ENCODE measurements around the gene WDR37. TPM values are rescaled to one million over a fixed set of nuclear protein-coding genes. Genes with fewer than 3 reads are reported as not detected.

The WDR37 gene
- total and polyA plus RNA-seq, 12 donors: 6.8 to 36.5 (median 31.4) TPM

- 67 to 69% methylated on average over 12 of the region's 12 CpGs for WGBS, 2 donors
These were observed 58.8 kb downstream of the WDR37 start for GRCh38 chr10:1114719-1115606.

GRCh38 chr10:1115607-1115955 is 59.4 kb downstream of the WDR37 start:
- ATAC-seq (no peak), DNase-seq (no peak)
- intact Hi-C loops (cut with DNase I): loop anchor here in 1 of 10 donors (10.0 kb wide), 1 partner anchor 1929 kb away; no protein-coding TSS in a partner anchor
- no peaks in the 10 kb centered on the region for H3K9me3 ChIP-seq
- H3K4me1 ChIP-seq: peaks cover 2 to 20% (median 12%) of the 10 kb centered on the region in 9 donors
- H3K4me3 ChIP-seq: no peak overlapping the region
- H3K36me3 ChIP-seq: peaks cover 0 to 94% (median 26%) of the 10 kb centered on the region in 9 donors
- H3K27me3 ChIP-seq: no peaks in the 10 kb centered on the region
- no peak for TF ChIP-seq CTCF (IDR thresholded peaks at IDR 0.05)
- 86% methylated on average over 6 of the region's 6 CpGs for WGBS, 2 donors
- H3K27ac ChIP-seq: no peak overlapping the region

More at GRCh38 chr10:1114719-1115606, 58.8 kb downstream of the WDR37 start:
- DNase-seq (no peak), ATAC-seq (peak in 2 of 8 donors; percentile 27 to 40)
- Histone ChIP-seq H3K27ac (no peak overlapping the region), H3K4me3 (no peak overlapping the region), H3K36me3 (peaks cover 0 to 94% (median 25%) of the 10 kb centered on the region in 9 donors), H3K9me3 (no peaks in the 10 kb centered on the region), H3K27me3 (no peaks in the 10 kb centered on the region), H3K4me1 (peaks cover 3 to 26% (median 12%) of the 10 kb centered on the region in 9 donors)
- no peak for TF ChIP-seq CTCF (IDR thresholded peaks at IDR 0.05)
- intact Hi-C loops (cut with DNase I): loop anchor here in 1 of 10 donors (10.0 kb wide), 1 partner anchor 1930 kb away; no protein-coding TSS in a partner anchor

GRCh38 chr10:1116051-1116450 is 59.9 kb downstream of the WDR37 start:
- H3K4me1 ChIP-seq: peaks cover 0 to 18% (median 12%) of the 10 kb centered on the region in 9 donors
- 93 to 96% methylated on average over 12 of the region's 12 CpGs for WGBS, 2 donors
- H3K27me3 ChIP-seq: no peaks in the 10 kb centered on the region
- ATAC-seq: peak in 1 of 8 donors; percentile 52
- no peak for TF ChIP-seq CTCF (IDR thresholded peaks at IDR 0.05)
- no peak for DNase-seq
- H3K27ac ChIP-seq: no peak overlapping the region
- peaks cover 0 to 95% (median 30%) of the 10 kb centered on the region in 9 donors for H3K36me3 ChIP-seq
- H3K4me3 ChIP-seq: no peak overlapping the region
- intact Hi-C loops (cut with DNase I): loop anchor here in 1 of 10 donors (10.0 kb wide), 1 partner anchor 1929 kb away; no protein-coding TSS in a partner anchor
- no peaks in the 10 kb centered on the region for H3K9me3 ChIP-seq

- ATAC-seq: no peak
- peaks cover 0 to 96% (median 34%) of the 10 kb centered on the region in 9 donors for H3K36me3 ChIP-seq
These were observed 60.6 kb downstream of the WDR37 start for GRCh38 chr10:1116696-1117280.

More at GRCh38 chr10:1116696-1117280, 60.6 kb downstream of the WDR37 start:
- intact Hi-C loops (cut with DNase I): loop anchor here in 1 of 10 donors (10.0 kb wide), 1 partner anchor 1928 kb away; no protein-coding TSS in a partner anchor
- no peak for TF ChIP-seq CTCF (IDR thresholded peaks at IDR 0.05)
- WGBS, 2 donors: 90 to 93% methylated on average over 10 of the region's 10 CpGs
- Histone ChIP-seq H3K9me3 (no peaks in the 10 kb centered on the region), H3K27me3 (no peaks in the 10 kb centered on the region), H3K4me3 (no peak overlapping the region), H3K4me1 (peaks cover 0 to 18% (median 12%) of the 10 kb centered on the region in 9 donors), H3K27ac (no peak overlapping the region)
- no peak for DNase-seq
